Measurements from ENCODE around the gene MMP15.
"Not testable (repeated sequence)": the region's sequence is repeated elsewhere in the genome, so short reads cannot be mapped to it uniquely, and the experiment has no call there.

MMP15 gene

DNA sequence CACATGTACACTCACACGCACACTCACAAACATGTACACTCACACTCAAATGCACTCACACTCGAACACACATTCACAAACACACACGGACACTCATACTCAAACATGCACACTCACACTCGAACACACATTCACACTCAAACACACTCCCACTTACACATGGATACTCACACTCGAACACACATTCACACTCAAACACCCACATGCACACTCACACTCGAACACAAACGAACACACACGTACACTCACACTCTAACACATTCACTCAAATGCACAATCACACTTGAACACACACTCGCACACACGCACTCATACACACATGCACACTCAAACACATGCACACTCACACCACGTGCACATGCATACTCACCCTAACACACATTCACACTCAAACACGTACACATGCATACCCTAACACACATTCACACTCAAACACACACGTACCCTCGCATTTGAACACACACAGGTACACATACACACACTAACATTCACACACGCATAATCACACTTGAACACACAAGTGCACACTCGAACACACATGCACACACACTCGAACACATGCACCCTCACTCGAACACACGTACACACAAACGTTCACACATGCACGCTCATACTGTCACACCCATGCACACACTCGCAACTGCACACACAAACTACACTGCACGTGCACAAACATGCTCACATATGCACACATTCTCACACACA is 61.8 kb downstream of the MMP15 start:
- DNase-seq, result no peak

- DNase-seq, result no peak
Observed at GRCh38 chr16:58088091-58088490, 62.5 kb downstream of the MMP15 start.

GRCh38 chr16:58090396-58090795 is 64.8 kb downstream of the MMP15 start:
- not testable (repeated sequence) for DNase-seq

- no peak for DNase-seq
Observed at GRCh38 chr16:58094026-58094425, 68.5 kb downstream of the MMP15 start.

DNA sequence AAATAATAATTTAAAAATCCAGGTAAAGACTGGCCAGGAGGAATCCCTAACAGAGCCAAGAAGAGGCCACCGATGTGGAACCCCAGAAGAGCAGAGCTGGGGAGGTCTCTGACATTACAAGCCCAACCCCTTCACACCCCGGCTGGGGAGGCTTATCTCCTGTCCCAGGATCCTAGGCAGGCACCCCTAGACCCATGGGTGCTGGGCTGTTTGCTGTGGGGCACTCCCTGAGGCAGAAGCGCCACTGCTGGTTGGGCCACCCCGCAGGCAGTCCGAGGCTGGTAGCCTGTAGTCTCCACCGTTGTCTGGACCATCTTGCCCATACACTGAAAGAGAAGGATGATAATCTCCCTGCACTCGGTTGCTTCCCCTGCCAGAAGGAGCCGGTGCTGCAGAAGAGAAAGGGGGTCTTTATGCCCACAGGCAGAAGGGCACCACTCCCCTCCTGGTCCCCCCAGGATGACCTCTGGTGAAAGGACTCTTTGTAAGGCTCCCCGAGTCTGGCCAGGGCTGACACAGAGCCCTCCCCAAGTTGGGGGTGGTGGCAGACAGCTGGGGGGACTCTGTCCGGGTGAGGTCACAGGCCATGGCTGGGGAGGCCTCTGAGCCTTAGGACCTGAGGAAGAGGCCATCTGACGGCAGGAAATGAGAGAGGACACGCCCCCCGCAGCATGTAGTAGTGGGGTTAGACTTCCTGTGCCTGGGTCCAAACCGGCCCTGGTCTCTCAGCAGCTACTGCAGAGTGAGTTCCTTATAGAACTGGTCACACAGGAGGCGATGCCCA is 69.4 kb downstream of the MMP15 start:
- DNase-seq, result no peak

DNA sequence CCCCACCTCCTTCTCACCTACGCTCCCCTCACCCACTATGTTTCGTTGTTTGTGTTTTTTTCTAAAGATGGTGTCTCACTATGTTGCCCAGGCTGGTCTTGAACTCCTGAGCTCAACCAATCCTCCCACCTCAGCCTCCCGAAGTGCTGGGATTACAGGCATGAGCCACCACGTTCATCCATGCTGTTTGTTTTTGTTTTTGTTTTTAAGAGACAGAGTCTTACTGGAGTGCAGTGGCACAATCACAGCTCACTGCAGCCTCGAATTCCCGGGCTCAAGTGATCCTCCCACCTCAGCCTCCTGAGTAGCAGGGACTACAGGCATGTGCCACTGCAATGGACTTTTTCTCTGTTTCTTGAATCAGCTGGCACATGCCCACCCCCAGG is 70.0 kb downstream of the MMP15 start:
- DNase-seq, result not testable (repeated sequence)

DNA sequence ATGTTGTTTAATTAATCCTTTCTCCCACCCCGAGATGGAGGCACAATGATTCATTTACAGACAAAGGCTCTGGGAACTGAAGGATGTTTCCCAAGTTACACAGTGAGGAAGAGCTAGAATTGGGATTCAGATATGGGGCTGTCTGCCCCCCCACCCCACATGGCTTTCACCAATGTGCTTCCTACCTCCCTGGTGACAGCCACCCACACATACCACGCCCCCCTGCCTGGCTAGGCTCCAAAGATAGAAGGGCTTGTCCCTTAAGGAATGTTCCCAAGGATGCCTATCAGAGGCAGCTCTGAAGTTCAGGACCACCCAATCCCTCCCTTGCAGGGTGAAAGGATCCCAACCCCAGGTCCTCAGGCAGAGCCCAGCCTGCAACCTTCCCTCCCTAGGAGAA is 70.7 kb downstream of the MMP15 start:
- no peak for DNase-seq
